Tibial nerve (tissue), 4 donors: ENCODE results near the gene RNF130. TPM values are rescaled to one million over a fixed set of nuclear protein-coding genes. Genes with fewer than 3 reads are reported as not detected.
"Not testable (repeated sequence)": the region's sequence is repeated elsewhere in the genome, so short reads cannot be mapped to it uniquely, and the experiment has no call there.

ENCODE experiments used
- DNase-seq, 2 donors: peaks; one replicate each; pipeline ENCODE4 v3.0.0-alpha.2; 2019; ENCODE audit warnings: low spot score in 2 of 2
- H3K27ac ChIP-seq, 4 donors: fragments of 200-600 bp; sonication (generic) in 3 of 4; one replicate each; pipeline ENCODE4 v1.5.1; 2017 to 2019; ENCODE audit warnings: mild to moderate bottlenecking in 1 of 4
- H3K27me3 ChIP-seq, 2 donors: fragments of 200-600 bp; sonication (generic) in 1 of 2; one replicate each; pipeline versions ENCODE4 v1.5.1 to v1.6.0; 2017 to 2019
- H3K36me3 ChIP-seq, 3 donors: fragments of 200-600 bp; sonication (generic); one replicate each; pipeline ENCODE4 v1.5.1; 2018 to 2019
- H3K4me1 ChIP-seq, 4 donors: fragments of 200-600 bp; sonication (generic) in 3 of 4; one replicate each; pipeline ENCODE4 v1.5.1; 2017 to 2019
- H3K4me3 ChIP-seq, 4 donors: fragments of 200-600 bp; sonication (generic) in 3 of 4; one replicate each; pipeline ENCODE4 v1.5.1; 2017 to 2019; ENCODE audit warnings: mild to moderate bottlenecking in 1 of 4, moderate library complexity in 1 of 4
- H3K9me3 ChIP-seq, 4 donors: fragments of 200-600 bp; sonication (generic) in 3 of 4; one replicate each; pipeline ENCODE4 v1.5.1; 2017 to 2019
- CTCF ChIP-seq, 5 experiments: fragments of 200-600 bp in 3 of 5; fragments of 450-650 bp in 2 of 5; sonication (generic) in 3 of 5; IDR thresholded peaks; one replicate each; pipeline ENCODE4 v1.5.1; 2016 to 2019; ENCODE audit warnings: antibody characterized with exemption in 5 of 5, mild to moderate bottlenecking in 3 of 5, moderate library complexity in 2 of 5
- EP300 ChIP-seq, 2 donors: sonication (generic); formaldehyde crosslinking; IDR thresholded peaks; one replicate each; pipeline ENCODE4 v1.6.1; 2017; ENCODE audit warnings: antibody characterized with exemption in 2 of 2, mild to moderate bottlenecking in 1 of 2
- POLR2A ChIP-seq, 2 donors: fragments of 450-650 bp; IDR thresholded peaks; one replicate each; pipeline ENCODE4 v1.6.1; 2017; ENCODE audit warnings: antibody characterized with exemption in 2 of 2, mild to moderate bottlenecking in 2 of 2, moderate library complexity in 2 of 2
- WGBS, 2 donors: methylation state at CpG; one replicate each; pipeline ENCODE4 v1.1.5; 2018; 5-methylcytosine and 5-hydroxymethylcytosine counted together
- total RNA-seq, 4 donors: library from RNA; depleted of rRNA; stranded (reverse); fragments of >200 nt; gene quantifications; one replicate each; pipeline ENCODE4 v1.1.0, GENCODE V29; 2016

Gene RNF130
- total RNA-seq, 4 donors from 2014 or later: 121 to 150 (median 143) TPM

GRCh38 chr5:179964015-179964414, 107.5 kb downstream of the RNF130 start:
- Histone ChIP-seq H3K27ac (no peak overlapping the region), H3K4me1 (no peaks in the 10 kb centered on the region), H3K4me3 (no peak overlapping the region), H3K9me3 (no peaks in the 10 kb centered on the region), H3K36me3 (peaks cover 0 to 79% (median 0%) of the 10 kb centered on the region in 3 donors), H3K27me3 (no peaks in the 10 kb centered on the region)
- 87 to 92% methylated on average over 8 of the region's 8 CpGs for WGBS, 2 donors
- no peak for TF ChIP-seq CTCF (IDR thresholded peaks at IDR 0.05)
- TF ChIP-seq EP300 (IDR thresholded peaks at IDR 0.05): no peak
- no peak for TF ChIP-seq POLR2A (IDR thresholded peaks at IDR 0.05)
- no peak for DNase-seq

GRCh38 chr5:179963375-179963774, 108.2 kb downstream of the RNF130 start:
- Histone ChIP-seq H3K27me3 (no peaks in the 10 kb centered on the region), H3K4me1 (no peaks in the 10 kb centered on the region), H3K36me3 (peaks cover 0 to 73% (median 0%) of the 10 kb centered on the region in 3 donors), H3K4me3 (no peak overlapping the region), H3K9me3 (no peaks in the 10 kb centered on the region), H3K27ac (no peak overlapping the region)
- TF ChIP-seq EP300 (IDR thresholded peaks at IDR 0.05): no peak
- no peak for TF ChIP-seq POLR2A (IDR thresholded peaks at IDR 0.05)
- no peak for TF ChIP-seq CTCF (IDR thresholded peaks at IDR 0.05)
- WGBS, 2 donors: 41 to 48% methylated on average over 4 of the region's 4 CpGs
- DNase-seq: no peak

GRCh38 chr5:179960204-179960831, 111.2 kb downstream of the RNF130 start:
- Histone ChIP-seq H3K36me3 (peaks cover 0 to 59% (median 0%) of the 10 kb centered on the region in 3 donors), H3K4me1 (no peaks in the 10 kb centered on the region), H3K27me3 (no peaks in the 10 kb centered on the region), H3K27ac (peak overlapping the region in 1 of 4 donors; percentile 6), H3K4me3 (no peak overlapping the region), H3K9me3 (no peaks in the 10 kb centered on the region)
- DNase-seq: no peak
- no peak for TF ChIP-seq CTCF (IDR thresholded peaks at IDR 0.05)
- no peak for TF ChIP-seq EP300 (IDR thresholded peaks at IDR 0.05)
- no peak for TF ChIP-seq POLR2A (IDR thresholded peaks at IDR 0.05)
- 72 to 74% methylated on average over 5 of the region's 5 CpGs for WGBS, 2 donors

- no peaks in the 10 kb centered on the region for H3K4me1 ChIP-seq
- H3K27me3 ChIP-seq: no peaks in the 10 kb centered on the region
- H3K9me3 ChIP-seq: no peaks in the 10 kb centered on the region
- no peak overlapping the region for H3K4me3 ChIP-seq
- H3K36me3 ChIP-seq: peaks cover 0 to 59% (median 0%) of the 10 kb centered on the region in 3 donors
- WGBS, 2 donors: 77 to 81% methylated on average over 6 of the region's 6 CpGs
- no peak for DNase-seq
- H3K27ac ChIP-seq: no peak overlapping the region
- no peak for TF ChIP-seq POLR2A (IDR thresholded peaks at IDR 0.05)
- peak in 1 of 2 donors; percentile 27 for TF ChIP-seq EP300 (IDR thresholded peaks at IDR 0.05)
These were observed 111.9 kb downstream of the RNF130 start for GRCh38 chr5:179959641-179960040.

GRCh38 chr5:179959118-179959517, 112.4 kb downstream of the RNF130 start:
- not testable (repeated sequence) for H3K4me1 ChIP-seq, H3K27me3 ChIP-seq, DNase-seq, H3K27ac ChIP-seq, H3K9me3 ChIP-seq, H3K4me3 ChIP-seq
- WGBS, 2 donors: 97 to 98% methylated on average over 5 of the region's 5 CpGs
- peaks cover 0 to 59% (median 0%) of the 10 kb centered on the region in 3 donors for H3K36me3 ChIP-seq

GRCh38 chr5:179955630-179956029, 115.9 kb downstream of the RNF130 start:
- Histone ChIP-seq H3K4me1 (no peaks in the 10 kb centered on the region), H3K36me3 (peaks cover 0 to 42% (median 0%) of the 10 kb centered on the region in 3 donors)
- WGBS, 2 donors: 65 to 72% methylated on average over 2 of the region's 2 CpGs

More at GRCh38 chr5:179955630-179956029, 115.9 kb downstream of the RNF130 start:
- no peak for DNase-seq
- Histone ChIP-seq H3K27me3 (no peaks in the 10 kb centered on the region), H3K27ac (no peak overlapping the region), H3K9me3 (no peaks in the 10 kb centered on the region), H3K4me3 (no peak overlapping the region)
- no peak for TF ChIP-seq CTCF (IDR thresholded peaks at IDR 0.05)
